Inflammatory macrophage treated with lipopolysaccharide for 1 hour (primary cell): ENCODE data around the gene NT5DC3.

Source experiments
- DNase-seq, 2 donors: peaks; one replicate each; pipeline ENCODE4 v3.0.0-alpha.2; 2020 to 2022

The NT5DC3 gene

GRCh38 chr12:103840876-103841689, at the start of gene NT5DC3:
TSS of gene NT5DC3 (minus strand) at chr12:103841234. CDS start at chr12:103841156, 78 bp downstream.
- peak; percentile 70 to 87 for DNase-seq

- no peak for DNase-seq
These were observed 46.7 kb upstream of the NT5DC3 start for GRCh38 chr12:103887738-103888137.

GRCh38 chr12:103886195-103886797, 45.3 kb upstream of the NT5DC3 start:
- no peak for DNase-seq

GRCh38 chr12:103884316-103884715, 43.3 kb upstream of the NT5DC3 start:
- peak; percentile 34 to 50 for DNase-seq

GRCh38 chr12:103883908-103884307, 42.9 kb upstream of the NT5DC3 start:
- DNase-seq = no peak

GRCh38 chr12:103882861-103883596, 42.0 kb upstream of the NT5DC3 start:
- peak in 1 of 2 donors; percentile 2 for DNase-seq

- no peak for DNase-seq
These were observed 40.2 kb upstream of the NT5DC3 start for GRCh38 chr12:103881261-103881660.

GRCh38 chr12:103880299-103881142, 39.5 kb upstream of the NT5DC3 start:
- DNase-seq = no peak

- DNase-seq = no peak
These were observed 38.8 kb upstream of the NT5DC3 start for GRCh38 chr12:103879878-103880277.

- no peak for DNase-seq
These were observed 38.1 kb upstream of the NT5DC3 start for GRCh38 chr12:103879048-103879692.

- DNase-seq = peak; percentile 31 to 65
These were observed 37.0 kb upstream of the NT5DC3 start for GRCh38 chr12:103877934-103878510.

GRCh38 chr12:103877288-103877687, 36.3 kb upstream of the NT5DC3 start:
- peak in 1 of 2 donors; percentile 22 for DNase-seq

- DNase-seq = no peak
These were observed 34.6 kb upstream of the NT5DC3 start for GRCh38 chr12:103875666-103876065.

- DNase-seq = no peak
These were observed 27.2 kb upstream of the NT5DC3 start for GRCh38 chr12:103868215-103868614.

GRCh38 chr12:103865151-103865730, 24.2 kb upstream of the NT5DC3 start:
- no peak for DNase-seq

GRCh38 chr12:103864710-103865109, 23.7 kb upstream of the NT5DC3 start:
- no peak for DNase-seq

- DNase-seq = peak; percentile 6 to 50
These were observed 18.0 kb upstream of the NT5DC3 start for GRCh38 chr12:103858953-103859601.

GRCh38 chr12:103858335-103858734, 17.3 kb upstream of the NT5DC3 start:
- no peak for DNase-seq

GRCh38 chr12:103857164-103857563, 16.1 kb upstream of the NT5DC3 start:
- DNase-seq = no peak

GRCh38 chr12:103855896-103856657, 15.0 kb upstream of the NT5DC3 start:
- no peak for DNase-seq
